ENCODE measurements around the gene COL18A1.
"Not testable (repeated sequence)": the region's sequence is repeated elsewhere in the genome, so short reads cannot be mapped to it uniquely, and the experiment has no call there.

COL18A1 gene

GRCh38 chr21:45560106-45561021, 155.4 kb downstream of the COL18A1 start:
- in situ Hi-C loops (cut with HindIII; ENCODE audit: low sequenced_read_pairs): no loop called here
- H3K4me3 ChIP-seq (ENCODE audit: low read depth, low read length): no peak overlapping the region
- no peak for DNase-seq (ENCODE audit: low read depth, low spot score)
- TF ChIP-seq, protein P1, sequence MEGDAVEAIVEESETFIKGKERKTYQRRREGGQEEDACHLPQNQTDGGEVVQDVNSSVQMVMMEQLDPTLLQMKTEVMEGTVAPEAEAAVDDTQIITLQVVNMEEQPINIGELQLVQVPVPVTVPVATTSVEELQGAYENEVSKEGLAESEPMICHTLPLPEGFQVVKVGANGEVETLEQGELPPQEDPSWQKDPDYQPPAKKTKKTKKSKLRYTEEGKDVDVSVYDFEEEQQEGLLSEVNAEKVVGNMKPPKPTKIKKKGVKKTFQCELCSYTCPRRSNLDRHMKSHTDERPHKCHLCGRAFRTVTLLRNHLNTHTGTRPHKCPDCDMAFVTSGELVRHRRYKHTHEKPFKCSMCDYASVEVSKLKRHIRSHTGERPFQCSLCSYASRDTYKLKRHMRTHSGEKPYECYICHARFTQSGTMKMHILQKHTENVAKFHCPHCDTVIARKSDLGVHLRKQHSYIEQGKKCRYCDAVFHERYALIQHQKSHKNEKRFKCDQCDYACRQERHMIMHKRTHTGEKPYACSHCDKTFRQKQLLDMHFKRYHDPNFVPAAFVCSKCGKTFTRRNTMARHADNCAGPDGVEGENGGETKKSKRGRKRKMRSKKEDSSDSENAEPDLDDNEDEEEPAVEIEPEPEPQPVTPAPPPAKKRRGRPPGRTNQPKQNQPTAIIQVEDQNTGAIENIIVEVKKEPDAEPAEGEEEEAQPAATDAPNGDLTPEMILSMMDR (IDR thresholded peaks at IDR 0.05; ENCODE audit: low read depth, low read length): no peak

GRCh38 chr21:45561241-45561640, 156.3 kb downstream of the COL18A1 start:
- in situ Hi-C loops (cut with HindIII; ENCODE audit: low sequenced_read_pairs); H3K4me3 ChIP-seq (ENCODE audit: low read depth, low read length): not testable (repeated sequence)

GRCh38 chr21:45562402-45562801, 157.4 kb downstream of the COL18A1 start:
- no peak overlapping the region for H3K4me3 ChIP-seq (ENCODE audit: low read depth, low read length)
- in situ Hi-C loops (cut with HindIII; ENCODE audit: low sequenced_read_pairs): no loop called here
- no peak for DNase-seq (ENCODE audit: low read depth, low spot score)
- TF ChIP-seq, protein P1 (IDR thresholded peaks at IDR 0.05; ENCODE audit: low read depth, low read length): no peak

More at GRCh38 chr21:45561241-45561640, 156.3 kb downstream of the COL18A1 start:
- not testable (repeated sequence) for DNase-seq (ENCODE audit: low read depth, low spot score)

- TF ChIP-seq, protein P1 (IDR thresholded peaks at IDR 0.05; ENCODE audit: low read depth, low read length): no peak
- no peak for DNase-seq (ENCODE audit: low read depth, low spot score)
- H3K4me3 ChIP-seq (ENCODE audit: low read depth, low read length): no peak overlapping the region
- in situ Hi-C loops (cut with HindIII; ENCODE audit: low sequenced_read_pairs): no loop called here
Observed at GRCh38 chr21:45562965-45563364, 158.0 kb downstream of the COL18A1 start.
